ENCODE measurements around the gene ANKRD13D. TPM values are rescaled to one million over a fixed set of nuclear protein-coding genes. Genes with fewer than 3 reads are reported as not detected.

Gene ANKRD13D
- total RNA-seq (10 to 100 TPM; 35.6 to 60.9 (median 44.6) TPM), polyA plus RNA-seq (10 to 100 TPM in 1 of 2 donors, 1 to 10 TPM in 1; 5.6 to 29.3 TPM)
- long read RNA-seq, donor 1, transcript ANKRD13D-202 (15 exons, 2,881 nt) = major isoform, 50 of 166 reads
- long read RNA-seq, donor 1, transcript ANKRD13D-218 (5 exons, 1,111 nt) = minor isoform, 12 of 166 reads
- long read RNA-seq, donor 1, partial matches to known transcripts = 53 of 166 reads
- long read RNA-seq, donor 1, other reads (novel, unspliced or antisense) = 42 of 166 reads
- long read RNA-seq, donor 2, partial matches to known transcripts = 0 of 1 reads
- long read RNA-seq, donor 2, other reads (novel, unspliced or antisense) = 0 of 1 reads
- long read RNA-seq, donor 3, transcript ANKRD13D-202 (15 exons, 2,881 nt) = major isoform, 20 of 58 reads
- long read RNA-seq, donor 3, partial matches to known transcripts = 12 of 58 reads
- long read RNA-seq, donor 3, other reads (novel, unspliced or antisense) = 22 of 58 reads

- no peak for TF ChIP-seq POLR2A (IDR thresholded peaks at IDR 0.05)
- TF ChIP-seq CTCF (IDR thresholded peaks at IDR 0.05) = no peak
- TF ChIP-seq EP300 (IDR thresholded peaks at IDR 0.05) = no peak
- no peaks in the 10 kb centered on the region for H3K9me3 ChIP-seq
- H3K4me3 ChIP-seq = peak within 1 kb of the TSS; percentile 89
- H3K27me3 ChIP-seq = no peaks in the 10 kb centered on the region
- H3K27ac ChIP-seq = peak within 1 kb of the TSS; percentile 57 to 96
- WGBS, 3 donors = 0 to 1% methylated on average over 22 to 56 of the region's 56 CpGs; no CpG with 5 or more reads in 1 of the 3 donors
- no peaks in the 10 kb centered on the region for H3K36me3 ChIP-seq
- DNase-seq = no peak
- H3K4me1 ChIP-seq (ENCODE audit: insufficient read depth) = peaks cover 7% of the 10 kb centered on the region
- intact Hi-C loops (cut with DNase I) = no loop called here
These were observed at the start of gene ANKRD13D for GRCh38 chr11:67289226-67289650. TSS of gene ANKRD13D (plus strand) at chr11:67289303. CDS start at chr11:67289461, 158 bp downstream.

DNA sequence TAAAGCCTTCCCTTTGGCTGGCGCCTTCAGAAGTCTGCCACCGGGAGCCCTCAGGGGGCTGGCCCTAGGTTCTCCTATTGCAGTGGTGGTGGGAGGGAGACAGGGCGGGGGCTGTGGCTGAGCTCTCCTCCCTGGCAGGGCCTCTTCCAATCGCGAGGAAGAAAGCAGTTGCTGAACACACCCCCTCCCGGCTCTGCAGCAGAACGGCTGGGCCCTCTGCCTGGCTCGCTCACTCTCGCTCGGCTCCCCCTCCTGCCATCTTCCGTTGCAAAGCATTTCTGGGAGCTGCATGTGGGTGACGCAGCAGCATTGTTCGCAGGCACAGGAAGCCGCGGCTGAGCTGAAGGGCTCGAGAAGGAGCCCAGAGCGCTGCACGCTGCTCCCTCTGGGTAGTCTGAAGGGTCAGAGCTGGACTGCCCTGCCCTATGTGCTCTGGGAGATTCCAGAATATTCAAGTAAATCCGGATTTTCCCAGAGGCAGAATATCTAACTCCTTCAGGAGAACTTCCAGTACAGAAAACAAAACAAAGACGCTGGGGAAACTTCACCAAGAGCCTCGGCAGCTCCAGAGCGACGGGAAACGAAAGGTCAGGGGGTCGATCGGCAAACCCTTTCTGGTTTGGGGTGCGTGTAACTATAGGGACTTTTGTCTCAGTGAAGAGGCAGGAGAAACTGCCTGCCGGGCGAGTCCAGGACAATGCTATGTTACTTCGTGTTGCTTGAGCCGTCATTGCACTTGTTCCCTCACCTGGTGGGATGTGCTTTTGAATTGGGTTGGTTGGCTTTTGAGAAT, 49.1 kb upstream of the ANKRD13D start:
- Histone ChIP-seq H3K4me1 (ENCODE audit: insufficient read depth) (peaks cover 10% of the 10 kb centered on the region), H3K36me3 (no peaks in the 10 kb centered on the region), H3K27me3 (no peaks in the 10 kb centered on the region), H3K4me3 (peak overlapping the region; percentile 46), H3K9me3 (no peaks in the 10 kb centered on the region), H3K27ac (peak overlapping the region; percentile 52 to 78)
- TF ChIP-seq CTCF (IDR thresholded peaks at IDR 0.05) (peak in 2 of 3 donors; percentile 13 to 23), POLR2A (IDR thresholded peaks at IDR 0.05) (peak; percentile 87), EP300 (IDR thresholded peaks at IDR 0.05) (no peak)
- intact Hi-C loops (cut with DNase I) = no loop called here
- WGBS, 3 donors = 0% methylated on average over 28 to 31 of the region's 31 CpGs
- peak; percentile 94 to 96 (median 95) for DNase-seq

DNA sequence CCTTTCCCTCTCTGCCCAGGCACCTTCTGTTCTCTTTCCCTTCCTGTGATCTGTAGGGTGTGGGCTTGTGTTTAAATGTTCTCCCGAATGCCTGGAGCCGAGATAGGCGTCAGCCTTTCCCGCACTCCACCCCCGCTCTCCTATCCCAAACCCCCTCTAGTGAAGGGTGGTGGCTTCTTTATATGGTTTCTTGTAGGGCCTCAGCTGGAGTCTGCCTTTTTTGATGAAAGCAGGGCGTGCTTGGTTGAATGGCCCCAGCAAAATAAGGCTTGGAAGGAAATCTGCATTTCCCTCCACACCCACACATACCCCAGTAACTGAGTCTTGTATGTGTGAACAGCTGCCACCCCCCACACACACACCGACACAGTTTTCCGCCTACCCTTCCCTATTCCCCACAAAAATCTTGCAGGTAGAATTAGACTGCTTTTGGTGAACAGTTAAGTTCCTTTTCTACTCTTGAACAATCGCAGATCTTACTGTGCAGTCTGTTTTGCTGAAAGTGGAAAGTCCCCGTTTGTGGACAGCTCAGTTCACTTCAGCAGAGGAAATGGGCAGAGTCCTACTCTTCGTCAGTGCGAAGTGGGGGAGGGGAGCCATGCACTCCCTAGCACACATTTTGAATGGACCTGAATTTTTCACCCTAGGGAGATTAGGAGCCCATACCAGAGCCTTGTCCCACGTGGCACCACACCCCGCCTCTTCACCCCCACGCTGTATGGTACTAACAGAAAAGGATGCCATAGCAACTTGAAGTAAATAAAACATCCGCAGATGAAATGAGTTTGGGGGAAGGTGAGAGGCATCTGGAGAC, 48.3 kb upstream of the ANKRD13D start:
- H3K4me1 ChIP-seq (ENCODE audit: insufficient read depth) = peaks cover 10% of the 10 kb centered on the region
- peak overlapping the region; percentile 52 to 78 for H3K27ac ChIP-seq
- no peak for TF ChIP-seq EP300 (IDR thresholded peaks at IDR 0.05)
- TF ChIP-seq CTCF (IDR thresholded peaks at IDR 0.05) = no peak
- no peak for TF ChIP-seq POLR2A (IDR thresholded peaks at IDR 0.05)
- WGBS, 3 donors = 1 to 2% (median 1%) methylated on average over 16 of the region's 16 CpGs
- no peaks in the 10 kb centered on the region for H3K36me3 ChIP-seq
- peak overlapping the region; percentile 46 for H3K4me3 ChIP-seq
- DNase-seq = peak; percentile 42 to 70 (median 65)
- intact Hi-C loops (cut with DNase I) = no loop called here
- no peaks in the 10 kb centered on the region for H3K27me3 ChIP-seq
- no peaks in the 10 kb centered on the region for H3K9me3 ChIP-seq

DNA sequence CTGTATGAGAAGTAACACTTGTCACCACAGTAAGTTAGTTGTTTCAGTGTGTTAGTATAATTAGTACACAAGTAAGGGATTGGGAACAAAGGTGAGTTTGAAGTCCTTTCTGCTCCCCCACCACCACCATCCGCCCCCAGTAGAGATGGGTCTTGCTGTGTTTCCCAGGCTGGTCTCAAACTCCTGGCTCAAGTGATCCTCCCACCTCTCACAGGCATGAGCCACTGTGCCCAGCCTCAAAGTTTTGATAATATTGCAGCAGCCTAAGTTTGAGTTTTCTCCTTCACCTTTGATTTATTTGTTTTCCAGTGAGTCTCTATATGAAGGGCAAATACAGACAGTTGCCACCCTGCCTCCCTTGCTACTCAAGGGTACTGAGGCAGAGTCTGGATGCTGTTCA, 46.6 kb upstream of the ANKRD13D start:
- no peaks in the 10 kb centered on the region for H3K36me3 ChIP-seq
- WGBS, 3 donors = 85 to 92% (median 86%) methylated on average over 1 of the region's 1 CpG
- no peaks in the 10 kb centered on the region for H3K9me3 ChIP-seq
- intact Hi-C loops (cut with DNase I) = no loop called here
- peaks cover 10% of the 10 kb centered on the region for H3K4me1 ChIP-seq (ENCODE audit: insufficient read depth)
- no peak overlapping the region for H3K4me3 ChIP-seq
- H3K27ac ChIP-seq = no peak overlapping the region
- DNase-seq = no peak
- no peak for TF ChIP-seq POLR2A (IDR thresholded peaks at IDR 0.05)
- TF ChIP-seq CTCF (IDR thresholded peaks at IDR 0.05) = no peak
- TF ChIP-seq EP300 (IDR thresholded peaks at IDR 0.05) = no peak
- H3K27me3 ChIP-seq = no peaks in the 10 kb centered on the region
